ENCODE results near the gene IL23R. TPM values are rescaled to one million over a fixed set of nuclear protein-coding genes. Genes with fewer than 3 reads are reported as not detected.

Gene IL23R
- total RNA-seq, 1 experiment from 2014 or later, result not detected

- RAD21 ChIA-PET (ENCODE audit: low non-redundant PET in 1 of 2, low total read pairs in 2 of 2, uncharacterized antibody in 2 of 2, unreplicated experiment in 2 of 2), result no interaction called here
- CTCF ChIA-PET, result interaction anchor here (1.5 kb wide), 1 partner anchor 22 kb away, joined by 3 read pairs; no protein-coding TSS in a partner anchor
- intact Hi-C loops (cut with micrococcal nuclease), result no loop called here
Observed at GRCh38 chr1:67236277-67236676, 70.0 kb downstream of the IL23R start.

GRCh38 chr1:67239738-67240137 lies 73.5 kb downstream of the IL23R start:
- H2AFZ ChIP-seq (ENCODE audit: low read depth, low read length, poor library complexity, severe bottlenecking), result no peak overlapping the region
- no TSS peak for BruUV-seq (replicated peaks)
- no peak overlapping the region for H3K9ac ChIP-seq (ENCODE audit: low read length)
- ATAC-seq, result no peak
- H3K27ac ChIP-seq (ENCODE audit: low read depth, low read length), result no peak overlapping the region
- no peaks in the 10 kb centered on the region for H3K4me1 ChIP-seq (ENCODE audit: control insufficient read depth in 1 of 2, insufficient read depth in 2 of 2, low read length in 2 of 2)
- no peak overlapping the region for H3K4me3 ChIP-seq (replicated peaks in 1 of 2; ENCODE audit: low read depth in 1 of 2, low read length in 2 of 2)
- POLR2A ChIA-PET, result no interaction called here
- H3K4me2 ChIP-seq (ENCODE audit: low read length), result no peak overlapping the region
- H3K79me2 ChIP-seq (ENCODE audit: insufficient read depth, low read length), result no peaks in the 10 kb centered on the region
- no peaks in the 10 kb centered on the region for H4K20me1 ChIP-seq (ENCODE audit: insufficient read depth)
- DNase-seq (ENCODE audit: low read depth, low spot score), result no peak
- H3K36me3 ChIP-seq (ENCODE audit: control insufficient read depth in 1 of 2, insufficient read depth in 2 of 2, low read length in 2 of 2), result no peaks in the 10 kb centered on the region
- no peaks in the 10 kb centered on the region for H3K9me2 ChIP-seq (ENCODE audit: insufficient read depth)
- CTCF ChIA-PET, result no interaction called here
- no peaks in the 10 kb centered on the region for H3K27me3 ChIP-seq (ENCODE audit: insufficient read depth, low read length)
- intact Hi-C loops (cut with micrococcal nuclease), result no loop called here
- no peaks in the 10 kb centered on the region for H3K9me3 ChIP-seq (ENCODE audit: control insufficient read depth in 1 of 2, insufficient read depth in 1 of 2, low read depth in 1 of 2, low read length in 2 of 2)
- RAD21 ChIA-PET (ENCODE audit: low non-redundant PET in 1 of 2, low total read pairs in 2 of 2, uncharacterized antibody in 2 of 2, unreplicated experiment in 2 of 2), result no interaction called here
- TF ChIP-seq ZFX (IDR thresholded peaks at IDR 0.05) (no peak), EGR1 (IDR thresholded peaks at IDR 0.05; ENCODE audit: low read depth) (no peak), ELF1 (IDR thresholded peaks at IDR 0.05; ENCODE audit: borderline replicate concordance, low read depth) (no peak), RAD21 (IDR thresholded peaks at IDR 0.05; ENCODE audit: low read depth) (no peak), POLR2AphosphoS5 (IDR thresholded peaks at IDR 0.05; ENCODE audit: low read depth, low read length) (no peak), YY1 (IDR thresholded peaks at IDR 0.05; ENCODE audit: extremely low read depth, insufficient replicate concordance, low read depth, low read length) (no peak), CEBPB (IDR thresholded peaks at IDR 0.05; ENCODE audit: low read depth) (no peak), MAX (IDR thresholded peaks at IDR 0.05) (no peak), ZNF274 (IDR thresholded peaks at IDR 0.05; ENCODE audit: low read depth, low read length) (no peak), CTCF (IDR thresholded peaks at IDR 0.05 in 2 of 3, conservative IDR thresholded peaks at IDR 0.05 in 1 of 3; ENCODE audit: borderline replicate concordance in 1 of 3, insufficient read depth in 1 of 3, low read depth in 2 of 3, low read length in 2 of 3) (no peak), SRF (IDR thresholded peaks at IDR 0.05; ENCODE audit: low read depth) (no peak)

More at GRCh38 chr1:67236277-67236676, 70.0 kb downstream of the IL23R start:
- POLR2A ChIA-PET, result no interaction called here
- H3K9me2 ChIP-seq (ENCODE audit: insufficient read depth), result no peaks in the 10 kb centered on the region
- no peak overlapping the region for H2AFZ ChIP-seq (ENCODE audit: low read depth, low read length, poor library complexity, severe bottlenecking)
- H3K27me3 ChIP-seq (ENCODE audit: insufficient read depth, low read length), result no peaks in the 10 kb centered on the region
- H3K36me3 ChIP-seq (ENCODE audit: control insufficient read depth in 1 of 2, insufficient read depth in 2 of 2, low read length in 2 of 2), result no peaks in the 10 kb centered on the region
- DNase-seq (ENCODE audit: low read depth, low spot score), result no peak
- no TSS peak for BruUV-seq (replicated peaks)
- H3K4me3 ChIP-seq (replicated peaks in 1 of 2; ENCODE audit: low read depth in 1 of 2, low read length in 2 of 2), result no peak overlapping the region
- no peak for ATAC-seq
- no peak overlapping the region for H3K4me2 ChIP-seq (ENCODE audit: low read length)
- H3K9ac ChIP-seq (ENCODE audit: low read length), result no peak overlapping the region
- H3K4me1 ChIP-seq (ENCODE audit: control insufficient read depth in 1 of 2, insufficient read depth in 2 of 2, low read length in 2 of 2), result no peaks in the 10 kb centered on the region
- TF ChIP-seq ATF3 (IDR thresholded peaks at IDR 0.05) (no peak), EZH2phosphoT487 (IDR thresholded peaks at IDR 0.05; ENCODE audit: borderline replicate concordance) (no peak), ZFX (IDR thresholded peaks at IDR 0.05) (no peak), SIN3A (IDR thresholded peaks at IDR 0.05; ENCODE audit: low read depth) (no peak), ZBTB33 (IDR thresholded peaks at IDR 0.05; ENCODE audit: extremely low read depth, insufficient replicate concordance, low read length) (no peak)
- no peaks in the 10 kb centered on the region for H3K79me2 ChIP-seq (ENCODE audit: insufficient read depth, low read length)
- no peaks in the 10 kb centered on the region for H4K20me1 ChIP-seq (ENCODE audit: insufficient read depth)
- H3K27ac ChIP-seq (ENCODE audit: low read depth, low read length), result no peak overlapping the region
- no peaks in the 10 kb centered on the region for H3K9me3 ChIP-seq (ENCODE audit: control insufficient read depth in 1 of 2, insufficient read depth in 1 of 2, low read depth in 1 of 2, low read length in 2 of 2)

All from HCT116 (cell line).